NCI-H146 treated with DMSO at 0.1 percent for 48 hours (cell line): ENCODE measurements around the gene AKIP1.
"Not testable (repeated sequence)": the region's sequence is repeated elsewhere in the genome, so short reads cannot be mapped to it uniquely, and the experiment has no call there.

ENCODE experiments used
- DNase-seq: peaks from one replicate; lab custom pipeline; 2025; ENCODE audit not compliant: unreplicated experiment; lab: John Stamatoyannopoulos, UW

Gene AKIP1

DNA sequence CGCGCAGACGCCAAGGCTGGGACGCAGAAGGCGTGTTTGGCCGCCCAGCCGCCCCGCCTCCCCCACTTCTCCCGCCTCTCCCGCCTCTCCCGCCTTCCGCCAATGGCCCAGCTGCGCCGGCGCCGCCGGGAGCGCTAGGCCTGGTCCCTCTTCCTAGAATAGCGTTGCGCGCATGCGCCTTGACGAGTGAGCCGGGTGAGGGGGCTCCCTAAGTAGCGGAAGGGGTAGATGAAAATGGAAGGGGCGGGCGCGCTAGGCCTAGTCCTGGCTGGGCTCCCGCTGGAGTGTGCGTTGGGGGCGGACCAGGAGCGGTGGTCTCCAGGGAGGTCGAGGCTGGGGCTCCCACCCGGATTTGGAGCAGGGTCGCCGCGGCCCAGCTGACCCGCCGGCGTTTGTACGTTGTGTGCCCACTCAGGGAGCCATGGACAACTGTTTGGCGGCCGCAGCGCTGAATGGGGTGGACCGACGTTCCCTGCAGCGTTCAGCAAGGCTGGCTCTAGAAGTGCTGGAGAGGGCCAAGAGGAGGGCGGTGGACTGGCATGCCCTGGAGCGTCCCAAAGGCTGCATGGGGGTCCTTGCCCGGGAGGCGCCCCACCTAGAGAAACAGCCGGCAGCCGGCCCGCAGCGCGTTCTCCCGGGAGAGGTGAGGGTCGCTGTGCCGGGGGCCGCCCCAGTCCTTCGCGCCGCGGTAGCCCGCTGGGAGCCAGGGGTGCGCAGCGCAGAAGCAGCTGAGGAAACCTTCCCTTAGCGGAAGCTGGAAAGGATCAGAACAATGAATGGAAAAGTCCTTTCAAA lies at the start of gene AKIP1:
TSS of gene AKIP1 (plus strand) at position 161 of the 795 bp plus-strand sequence. CDS start at position 422, 261 bp downstream.
- peak; percentile 90 for DNase-seq

GRCh38 chr11:8863838-8864237 lies 47.2 kb upstream of the AKIP1 start:
- DNase-seq: no peak

DNA sequence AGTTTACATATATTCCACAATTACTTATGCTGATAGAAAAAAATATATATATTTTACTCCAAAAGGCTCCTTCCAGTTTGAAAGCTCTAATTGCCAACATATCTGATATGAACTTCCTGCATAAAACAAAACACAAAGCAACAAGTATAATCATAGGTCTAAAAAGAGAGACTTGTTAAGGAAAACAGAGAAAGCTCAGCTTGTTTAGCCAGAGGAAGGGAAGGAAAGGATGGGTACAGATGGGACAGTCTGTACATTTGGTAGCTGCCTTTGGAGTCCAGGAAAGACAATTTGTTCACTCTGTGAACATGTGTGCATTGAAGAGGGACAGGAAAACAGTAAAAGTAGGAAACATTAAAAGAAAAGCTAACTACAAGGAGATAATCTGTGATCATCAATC lies 45.7 kb upstream of the AKIP1 start:
- DNase-seq: no peak

DNA sequence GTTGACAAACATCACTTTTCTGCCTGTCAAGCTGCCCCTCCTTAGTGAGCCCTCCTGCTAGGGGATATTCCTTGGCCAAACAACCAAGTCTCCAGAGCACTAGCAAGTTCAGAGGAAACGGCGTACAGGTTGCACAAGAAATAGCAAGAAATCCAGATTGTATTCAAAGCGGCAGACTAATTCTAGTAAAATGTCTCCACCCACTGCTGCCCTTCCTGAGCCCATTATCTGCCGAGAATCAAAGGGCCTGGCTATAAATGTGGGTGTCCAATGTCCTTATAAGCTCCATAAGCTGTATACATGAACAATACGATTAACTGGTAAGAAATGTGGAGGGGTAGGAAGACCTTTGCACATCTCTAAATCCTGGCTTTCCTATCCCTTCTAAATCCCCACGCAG lies 44.0 kb upstream of the AKIP1 start:
- DNase-seq: no peak

DNA sequence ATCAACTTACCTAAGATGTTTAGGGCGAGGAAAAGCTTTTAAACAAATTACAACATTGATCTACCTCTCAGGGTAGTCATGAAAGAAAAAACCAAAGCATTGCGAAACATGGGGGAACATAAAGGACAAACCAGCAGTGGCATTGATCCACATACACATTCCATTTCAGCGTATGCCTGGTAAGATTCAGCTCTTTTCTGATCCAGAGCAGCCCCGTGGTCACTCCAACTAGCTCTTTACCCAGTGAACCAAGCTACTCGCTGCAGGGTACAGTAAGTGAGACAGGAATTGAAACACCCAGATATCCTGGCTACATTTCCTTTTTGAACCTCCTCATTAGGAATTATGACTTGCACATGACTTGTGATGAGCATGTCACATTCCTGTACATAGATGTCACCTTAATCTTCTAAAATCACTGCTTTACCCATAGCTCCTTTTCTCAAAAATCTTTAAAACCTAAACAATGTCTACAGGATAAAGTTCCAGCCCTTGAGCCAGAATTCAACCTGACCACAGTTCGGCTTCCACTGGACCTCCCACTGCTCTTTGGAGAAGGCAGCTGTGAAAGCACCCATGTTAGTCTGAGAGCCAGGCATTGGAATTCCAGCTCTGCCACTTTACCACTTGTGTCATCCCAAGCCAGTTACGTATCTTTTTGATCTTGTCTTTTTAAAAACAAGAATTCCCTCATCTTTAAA lies 42.9 kb upstream of the AKIP1 start:
- no peak for DNase-seq

DNA sequence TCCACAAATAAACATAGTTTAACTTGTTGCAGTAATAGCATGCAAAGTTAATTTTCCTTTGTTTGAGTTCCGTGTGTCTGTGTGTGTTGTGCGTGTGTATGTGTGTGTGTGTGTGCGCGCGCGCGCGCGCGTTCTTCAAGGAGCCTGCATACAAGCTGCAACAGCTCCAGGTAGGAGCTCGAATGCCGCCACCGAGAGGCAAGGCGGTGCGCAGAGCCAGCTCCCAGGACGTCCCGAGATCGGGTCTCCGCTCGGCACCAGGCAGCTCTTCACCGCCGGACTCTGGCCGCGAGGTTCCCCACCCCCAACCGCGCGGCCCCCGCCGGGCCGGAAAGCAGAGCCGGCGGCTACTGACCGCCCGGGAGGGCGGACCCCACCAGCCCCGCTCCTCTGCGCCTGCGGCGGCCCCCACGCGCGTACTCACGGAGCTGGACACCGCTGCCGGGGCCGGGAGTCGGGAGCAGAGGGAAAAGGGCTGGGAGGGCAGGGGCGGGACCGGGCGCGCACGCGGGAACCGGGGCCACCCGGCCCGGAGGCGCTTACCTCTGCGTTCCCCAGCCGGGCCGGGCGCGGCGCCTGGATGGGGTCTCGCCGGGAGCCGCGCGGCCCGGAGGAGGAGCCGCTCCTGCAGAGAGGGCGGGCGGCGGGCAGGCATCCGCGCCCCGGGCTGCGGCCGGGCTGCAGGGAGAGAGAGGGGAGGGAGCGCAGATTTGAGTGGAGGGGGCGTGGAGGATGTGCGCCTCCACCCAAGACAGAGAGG lies 40.4 kb upstream of the AKIP1 start:
- peak; percentile 14 for DNase-seq

- peak; percentile 21 for DNase-seq
Measured at GRCh38 chr11:8871171-8871775, 39.7 kb upstream of the AKIP1 start.

DNA sequence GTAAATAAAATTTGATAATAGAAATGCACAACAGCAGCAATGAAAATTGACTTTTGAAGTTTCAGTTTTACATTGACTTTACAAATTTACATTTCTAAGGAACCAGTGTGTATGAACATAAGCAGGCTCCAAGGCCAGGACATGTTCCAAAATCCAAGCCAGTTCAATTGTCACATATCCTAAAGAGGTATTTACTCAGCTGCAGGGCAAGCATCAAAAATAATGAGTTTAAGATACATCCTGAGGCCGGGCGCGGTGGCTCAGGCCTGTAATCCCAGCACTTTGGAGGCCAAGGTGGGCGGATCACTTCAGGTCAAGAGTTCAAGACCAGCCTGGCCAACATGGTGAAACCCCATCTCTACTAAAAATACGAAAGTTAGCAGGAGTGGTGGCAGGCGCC lies 39.0 kb upstream of the AKIP1 start:
- no peak for DNase-seq

DNA sequence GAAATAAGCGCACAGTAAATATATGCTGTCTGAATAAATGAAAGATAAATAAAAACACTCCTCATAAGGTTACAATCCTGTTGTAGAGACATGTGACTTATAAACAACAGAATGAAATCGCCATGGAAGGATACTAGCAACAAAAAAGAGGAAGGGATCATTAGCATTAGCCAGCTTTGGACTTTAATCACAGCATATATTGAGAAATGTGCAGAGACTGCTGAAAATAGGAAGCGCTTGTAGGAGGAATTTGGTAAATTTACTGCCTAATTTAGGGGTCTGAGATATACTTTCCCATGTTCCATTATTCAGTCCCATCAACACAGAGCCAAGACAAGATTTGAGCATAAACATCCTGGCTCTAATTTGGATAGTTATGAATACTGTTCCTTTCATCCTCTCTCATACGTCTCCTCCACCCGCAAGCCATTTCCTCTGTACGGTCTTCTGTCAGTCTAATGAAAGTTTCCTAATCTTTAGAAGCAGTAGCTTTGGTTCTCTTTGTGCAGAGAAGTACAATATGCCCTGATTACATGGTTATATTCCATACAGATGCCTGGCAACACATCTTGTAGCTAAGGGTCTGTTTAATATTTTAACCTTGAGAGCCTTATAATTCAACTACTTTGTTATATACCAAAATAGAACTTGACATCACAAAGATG lies 37.1 kb upstream of the AKIP1 start:
- no peak for DNase-seq

GRCh38 chr11:8878771-8879170 lies 32.2 kb upstream of the AKIP1 start:
- no peak for DNase-seq

DNA sequence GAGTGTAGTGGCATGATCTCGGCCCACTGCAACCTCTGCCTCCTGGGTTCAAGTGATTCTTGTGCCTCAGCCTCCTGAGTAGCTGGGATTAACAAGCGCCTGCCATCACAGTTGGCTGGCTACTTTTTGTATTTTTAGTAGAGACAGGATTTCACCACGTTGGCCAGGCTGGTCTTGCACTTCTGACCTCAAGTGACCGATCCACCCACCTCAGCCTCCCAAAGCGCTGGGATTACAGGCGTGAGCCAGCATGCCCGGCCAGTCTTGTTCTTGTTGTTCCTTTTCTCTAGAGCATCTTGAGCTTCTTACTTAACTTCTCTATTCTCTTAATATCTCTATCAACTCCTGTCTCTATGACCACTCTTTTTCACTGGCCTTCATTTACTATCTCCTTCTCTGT lies 29.4 kb upstream of the AKIP1 start:
- not testable (repeated sequence) for DNase-seq

- no peak for DNase-seq
Measured at GRCh38 chr11:8886322-8886721, 24.7 kb upstream of the AKIP1 start.

- DNase-seq: not testable (repeated sequence)
Measured at GRCh38 chr11:8891185-8891584, 19.8 kb upstream of the AKIP1 start.

DNA sequence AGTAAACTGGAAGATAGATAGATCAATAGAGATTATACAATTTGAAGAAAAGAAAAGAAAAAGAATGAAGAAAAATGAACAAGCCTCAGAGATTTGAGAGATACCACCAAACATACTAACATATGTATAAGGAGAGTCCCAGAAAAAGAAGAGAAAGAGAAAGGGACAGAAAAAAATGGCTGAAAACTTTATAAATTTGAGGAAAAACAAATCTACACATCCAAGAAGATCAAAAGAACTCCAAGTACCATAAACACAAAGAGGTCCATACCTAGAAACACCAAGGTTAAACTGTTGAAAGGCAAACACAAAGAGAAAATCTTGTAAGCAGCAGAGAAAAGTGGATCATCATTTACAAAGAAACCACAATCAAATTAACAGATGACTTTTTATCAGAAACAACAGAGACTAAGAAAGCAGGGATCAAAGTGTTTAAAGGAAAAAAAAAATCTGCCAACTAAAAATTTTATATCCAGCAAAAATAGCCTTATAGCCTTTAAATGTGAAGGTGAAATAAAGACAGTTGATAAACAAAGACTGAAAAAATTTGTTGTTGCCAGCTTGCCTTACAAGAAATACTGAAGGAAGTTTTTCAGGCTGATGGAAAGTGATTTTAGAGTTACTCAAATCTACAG lies 11.8 kb upstream of the AKIP1 start:
- no peak for DNase-seq

- DNase-seq: no peak
Measured at GRCh38 chr11:8905528-8906165, 5.3 kb upstream of the AKIP1 start.

- DNase-seq: no peak
Measured at GRCh38 chr11:8907116-8907515, 3.9 kb upstream of the AKIP1 start.

GRCh38 chr11:8908099-8908498 lies 2.9 kb upstream of the AKIP1 start:
- DNase-seq: no peak

DNA sequence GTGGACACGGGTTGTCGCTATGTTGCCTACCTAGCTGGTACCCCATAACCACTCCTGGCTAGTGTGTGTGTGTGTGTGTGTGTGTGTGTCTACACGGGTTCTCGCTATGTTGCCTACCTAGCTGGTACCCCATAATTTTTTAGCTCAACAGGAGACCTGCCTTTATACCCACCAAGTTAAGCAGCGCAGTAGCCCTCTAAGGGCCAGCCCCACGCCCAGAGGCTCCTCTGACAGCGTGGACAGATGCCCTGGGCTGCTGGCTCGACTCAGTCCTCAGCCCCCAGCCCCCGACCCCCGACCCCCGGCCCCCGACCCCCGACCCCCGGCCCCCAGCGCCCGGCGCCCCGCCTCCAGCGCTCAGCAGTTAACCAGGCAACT lies 351 bp upstream of the AKIP1 start:
- DNase-seq: no peak

DNA sequence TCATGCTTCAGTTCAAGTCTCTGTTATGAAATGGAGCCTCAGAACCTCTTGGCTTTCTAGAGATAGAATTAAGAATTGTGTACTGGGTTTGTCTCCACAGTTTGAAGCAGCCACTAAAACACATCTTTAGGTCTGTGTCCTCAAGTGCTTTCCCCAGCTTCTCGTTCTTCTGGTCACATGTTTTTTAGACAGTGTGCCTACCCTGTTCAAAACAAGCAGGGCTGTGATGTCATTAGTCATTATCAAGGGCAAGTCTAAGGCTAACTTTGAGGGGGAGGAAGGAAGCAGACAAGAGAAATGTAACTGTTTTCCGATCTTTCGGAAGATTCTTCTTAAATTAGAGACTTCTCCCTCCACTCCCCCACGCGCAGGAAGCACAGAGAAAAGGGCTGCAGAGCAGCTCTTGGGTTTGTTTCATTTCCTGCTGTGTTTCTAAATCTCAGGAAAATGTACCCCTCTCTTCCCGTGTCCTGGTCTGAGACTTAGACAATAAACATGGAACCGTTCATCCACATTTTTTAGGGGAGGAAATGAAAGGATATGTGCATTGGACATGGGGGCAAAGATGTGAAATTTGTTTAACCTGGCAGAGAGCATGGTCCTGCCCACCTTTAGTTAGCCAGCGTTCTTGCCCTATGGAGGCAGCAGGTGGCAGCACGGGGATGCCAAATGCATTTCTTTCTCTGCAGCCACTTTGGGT lies 3.1 kb downstream of the AKIP1 start:
- DNase-seq: peak; percentile 1
